Transverse colon (tissue), 4 donors: ENCODE measurements around the gene C1orf198. TPM values are rescaled to one million over a fixed set of nuclear protein-coding genes. Genes with fewer than 3 reads are reported as not detected.
A peak's percentile ranks its signal among the peaks of the same experiment; 100 is the strongest.

Experiments used
- DNase-seq: peaks from one replicate; pipeline ENCODE4 v3.0.0-alpha.2; 2019
- H3K27ac ChIP-seq, 4 donors: fragments of 200-600 bp; sonication (generic); 2 replicates each; pipeline ENCODE4 v1.5.1; 2016 to 2018; ENCODE audit warnings: inconsistent platforms in 4 of 4
- H3K27me3 ChIP-seq: fragments of 200-600 bp; sonication (generic); 2 replicates; pipeline ENCODE4 v1.5.1; 2017; ENCODE audit warnings: inconsistent platforms
- H3K36me3 ChIP-seq, 4 donors: fragments of 200-600 bp; sonication (generic); 2 replicates each; pipeline ENCODE4 v1.5.1; 2017 to 2019; ENCODE audit warnings: inconsistent platforms in 4 of 4
- H3K4me1 ChIP-seq, 4 donors: fragments of 200-600 bp; sonication (generic); 2 replicates each; pipeline ENCODE4 v1.5.1; 2017 to 2020; ENCODE audit warnings: inconsistent platforms in 4 of 4
- H3K4me3 ChIP-seq, 4 donors: fragments of 200-600 bp; sonication (generic); 1 replicate in 1 of 4; 2 replicates in 3 of 4; pipeline versions ENCODE4 v1.5.1 to v1.6.1; 2017 to 2019; ENCODE audit warnings: inconsistent platforms in 4 of 4
- H3K9me3 ChIP-seq, 2 donors: fragments of 200-600 bp; sonication (generic); 2 replicates each; pipeline ENCODE4 v1.5.1; 2017 to 2019; ENCODE audit warnings: inconsistent platforms in 2 of 2
- EP300 ChIP-seq: sonication (generic); formaldehyde crosslinking; IDR thresholded peaks from one replicate; pipeline ENCODE4 v1.6.1; 2017; ENCODE audit warnings: antibody characterized with exemption, low read depth
- POLR2A ChIP-seq: fragments of 450-650 bp; IDR thresholded peaks from one replicate; pipeline ENCODE4 v1.6.1; 2016; ENCODE audit warnings: antibody characterized with exemption, mild to moderate bottlenecking, moderate library complexity
- POLR2AphosphoS5 ChIP-seq, 3 donors: sonication (generic); formaldehyde crosslinking; IDR thresholded peaks; one replicate each; pipeline ENCODE4 v1.6.1; 2016; ENCODE audit warnings: antibody characterized with exemption in 3 of 3
- WGBS, 2 donors: methylation state at CpG; one replicate each; pipeline ENCODE4 v1.1.5; 2018; ENCODE audit warnings: low coverage in 1 of 2; 5-methylcytosine and 5-hydroxymethylcytosine counted together
- in situ Hi-C, 4 donors: fragments of 200-750 bp; cut with MboI; loops; one replicate each; pipeline versions ENCODE4 v1.15.0 to v1.15.1; 2017; ENCODE audit warnings: low sequenced_read_pairs in 3 of 4, low pct_ligation_motif_present in 1 of 4, low pct_unique_long_range_greater_than_20kb in 1 of 4
- intact Hi-C: fragments of 100-400 bp; cut with DNase I; formaldehyde crosslinking; loops from one replicate; pipeline ENCODE4 v1.15.1; 2023; ENCODE audit warnings: low total_unique reads
- total RNA-seq, 4 donors: library from RNA; depleted of rRNA; stranded (reverse); fragments of >200 nt; gene quantifications; one replicate each; pipeline ENCODE4 v1.1.0, GENCODE V29; 2016
- TF ChIP-seq, protein P1 (sequence below), 5 experiments: fragments of 200-600 bp in 3 of 5; fragments of 450-650 bp in 2 of 5; sonication (generic) in 3 of 5; IDR thresholded peaks; 1 replicate in 2 of 5; 2 replicates in 3 of 5; pipeline ENCODE4 v1.5.1; 2016 to 2017; ENCODE audit warnings: antibody characterized with exemption in 5 of 5, inconsistent platforms in 3 of 5, mild to moderate bottlenecking in 2 of 5, moderate library complexity in 1 of 5

Gene C1orf198
- total RNA-seq, 4 donors from 2014 or later = 10.8 to 26.7 (median 18.2) TPM

DNA sequence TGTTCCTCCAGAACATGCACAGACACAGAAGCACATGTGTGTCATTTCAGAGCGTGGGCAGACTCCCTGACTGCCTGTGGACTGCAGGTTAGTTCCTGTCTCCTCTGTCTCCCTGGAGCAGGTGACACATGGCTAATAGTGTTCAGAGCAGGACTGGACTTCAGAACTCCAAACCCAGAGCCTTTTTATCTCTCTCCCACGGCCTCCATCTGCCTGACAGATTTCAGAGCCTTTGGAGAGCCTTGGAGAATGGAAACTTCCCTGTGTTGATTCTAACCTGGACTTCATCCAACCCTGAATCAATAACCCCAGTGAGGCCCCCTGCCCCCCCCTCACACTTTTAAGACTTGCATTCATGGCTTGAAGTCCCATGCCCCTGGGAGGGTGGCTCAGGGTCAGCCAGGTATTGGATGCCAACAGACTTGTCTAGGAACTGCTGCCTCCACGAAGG is 44.4 kb downstream of the C1orf198 start:
- Histone ChIP-seq H3K4me1 (peaks cover 0 to 18% (median 13%) of the 10 kb centered on the region in 4 donors), H3K27ac (no peak overlapping the region), H3K36me3 (no peaks in the 10 kb centered on the region), H3K4me3 (no peak overlapping the region), H3K27me3 (no peaks in the 10 kb centered on the region), H3K9me3 (no peaks in the 10 kb centered on the region)
- no peak for TF ChIP-seq POLR2AphosphoS5 (IDR thresholded peaks at IDR 0.05)
- TF ChIP-seq, protein P1, sequence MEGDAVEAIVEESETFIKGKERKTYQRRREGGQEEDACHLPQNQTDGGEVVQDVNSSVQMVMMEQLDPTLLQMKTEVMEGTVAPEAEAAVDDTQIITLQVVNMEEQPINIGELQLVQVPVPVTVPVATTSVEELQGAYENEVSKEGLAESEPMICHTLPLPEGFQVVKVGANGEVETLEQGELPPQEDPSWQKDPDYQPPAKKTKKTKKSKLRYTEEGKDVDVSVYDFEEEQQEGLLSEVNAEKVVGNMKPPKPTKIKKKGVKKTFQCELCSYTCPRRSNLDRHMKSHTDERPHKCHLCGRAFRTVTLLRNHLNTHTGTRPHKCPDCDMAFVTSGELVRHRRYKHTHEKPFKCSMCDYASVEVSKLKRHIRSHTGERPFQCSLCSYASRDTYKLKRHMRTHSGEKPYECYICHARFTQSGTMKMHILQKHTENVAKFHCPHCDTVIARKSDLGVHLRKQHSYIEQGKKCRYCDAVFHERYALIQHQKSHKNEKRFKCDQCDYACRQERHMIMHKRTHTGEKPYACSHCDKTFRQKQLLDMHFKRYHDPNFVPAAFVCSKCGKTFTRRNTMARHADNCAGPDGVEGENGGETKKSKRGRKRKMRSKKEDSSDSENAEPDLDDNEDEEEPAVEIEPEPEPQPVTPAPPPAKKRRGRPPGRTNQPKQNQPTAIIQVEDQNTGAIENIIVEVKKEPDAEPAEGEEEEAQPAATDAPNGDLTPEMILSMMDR (IDR thresholded peaks at IDR 0.05) = no peak
- no peak for TF ChIP-seq EP300
- TF ChIP-seq POLR2A = no peak
- in situ Hi-C loops = loop anchor here in 2 of 4 donors (25.0 kb wide), 1 partner anchor 88 kb away; no protein-coding TSS in a partner anchor
- 62 to 92% methylated on average over 2 to 3 of the region's 3 CpGs for WGBS, 2 donors
- intact Hi-C loops = no loop called here
- DNase-seq = no peak

DNA sequence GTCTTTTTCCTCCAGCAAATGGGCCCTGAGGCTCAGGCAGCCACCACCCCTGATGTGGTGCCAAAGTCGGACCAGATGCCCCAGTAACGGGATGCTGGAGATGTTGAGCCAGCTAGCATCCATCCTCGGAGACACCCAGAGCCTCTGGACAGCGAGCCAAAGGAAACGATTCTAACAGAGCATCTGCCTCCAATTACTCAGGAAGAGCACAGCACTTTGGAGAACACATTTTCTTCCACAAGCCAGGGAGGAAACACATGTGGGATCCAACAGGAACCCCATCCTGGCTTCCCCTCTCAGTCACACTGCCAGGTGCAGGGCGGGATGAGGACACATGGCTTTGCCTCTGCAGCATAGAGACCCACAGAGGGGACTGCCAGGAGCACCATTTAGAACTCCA is 44.9 kb downstream of the C1orf198 start:
- in situ Hi-C loops (loop anchor here in 2 of 4 donors (25.0 kb wide), 1 partner anchor 89 kb away; no protein-coding TSS in a partner anchor), intact Hi-C loops (no loop called here)
- H3K4me1 ChIP-seq = peaks cover 0 to 18% (median 13%) of the 10 kb centered on the region in 4 donors

DNA sequence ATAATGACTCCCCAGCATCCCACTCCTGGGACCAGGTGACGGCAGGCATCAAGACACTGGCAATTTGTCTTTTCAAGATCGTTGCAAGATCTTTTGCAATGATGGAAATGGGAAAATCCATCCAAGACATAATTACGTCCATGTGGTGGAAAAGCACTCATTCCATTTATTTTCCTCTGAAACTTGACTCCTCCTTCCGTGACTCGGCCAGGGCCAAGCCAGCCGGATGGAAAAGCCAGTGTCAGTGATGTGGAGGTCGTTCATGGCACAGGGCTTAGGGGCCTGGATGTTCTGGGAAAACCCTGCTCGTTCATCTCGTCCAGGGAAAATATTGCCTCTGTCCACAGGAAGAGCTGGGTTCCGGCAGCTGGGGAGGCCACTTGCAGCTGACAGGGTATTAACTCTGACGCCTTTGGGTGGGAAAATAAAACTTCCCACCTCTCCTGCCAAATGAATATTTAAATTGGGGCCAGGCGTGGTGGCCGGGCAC is 46.2 kb downstream of the C1orf198 start:
- Histone ChIP-seq H3K27me3 (no peaks in the 10 kb centered on the region), H3K4me1 (peaks cover 0 to 18% (median 13%) of the 10 kb centered on the region in 4 donors), H3K4me3 (no peak overlapping the region), H3K27ac (peak overlapping the region in 1 of 4 donors; percentile 30), H3K36me3 (no peaks in the 10 kb centered on the region), H3K9me3 (no peaks in the 10 kb centered on the region)
- in situ Hi-C loops (loop anchor here in 2 of 4 donors (25.0 kb wide), 1 partner anchor 90 kb away; no protein-coding TSS in a partner anchor), intact Hi-C loops (no loop called here)
- 78% methylated on average over 13 of the region's 13 CpGs; no CpG with 5 or more reads in 1 of the 2 donors for WGBS, 2 donors
- TF ChIP-seq, protein P1 (IDR thresholded peaks at IDR 0.05) = no peak
- TF ChIP-seq EP300 = no peak
- TF ChIP-seq POLR2A = no peak
- no peak for TF ChIP-seq POLR2AphosphoS5 (IDR thresholded peaks at IDR 0.05)
- DNase-seq = no peak

More for the DNA sequence above, 44.9 kb downstream of the C1orf198 start:
- WGBS, 2 donors = 68% methylated on average over 6 of the region's 6 CpGs; no CpG with 5 or more reads in 1 of the 2 donors
- Histone ChIP-seq H3K27ac (no peak overlapping the region), H3K9me3 (no peaks in the 10 kb centered on the region), H3K4me3 (no peak overlapping the region), H3K36me3 (no peaks in the 10 kb centered on the region), H3K27me3 (no peaks in the 10 kb centered on the region)
- DNase-seq = no peak
- no peak for TF ChIP-seq EP300
- TF ChIP-seq, protein P1 (IDR thresholded peaks at IDR 0.05) = no peak
- no peak for TF ChIP-seq POLR2A
- no peak for TF ChIP-seq POLR2AphosphoS5 (IDR thresholded peaks at IDR 0.05)

GRCh38 chr1:230821346-230821745 is 47.0 kb downstream of the C1orf198 start:
- H3K4me1 ChIP-seq = peaks cover 0 to 18% (median 13%) of the 10 kb centered on the region in 4 donors
- WGBS, 2 donors = 74 to 79% methylated on average over 4 of the region's 4 CpGs
- no peak overlapping the region for H3K4me3 ChIP-seq
- no peak for TF ChIP-seq POLR2A
- TF ChIP-seq, protein P1 (IDR thresholded peaks at IDR 0.05) = no peak
- TF ChIP-seq POLR2AphosphoS5 (IDR thresholded peaks at IDR 0.05) = no peak
- no peak for TF ChIP-seq EP300
- no peaks in the 10 kb centered on the region for H3K27me3 ChIP-seq
- H3K27ac ChIP-seq = no peak overlapping the region
- in situ Hi-C loops (loop anchor here in 2 of 4 donors (25.0 kb wide), 1 partner anchor 91 kb away; no protein-coding TSS in a partner anchor), intact Hi-C loops (no loop called here)
- no peaks in the 10 kb centered on the region for H3K9me3 ChIP-seq
- DNase-seq = no peak
- H3K36me3 ChIP-seq = no peaks in the 10 kb centered on the region
